Upper lobe of right lung (tissue), 1 donor: ENCODE results near the gene SEPTIN3. TPM values are rescaled to one million over a fixed set of nuclear protein-coding genes. Genes with fewer than 3 reads are reported as not detected.

Source experiments
- ATAC-seq: fragments of 200-7000 bp; cut with Tn5 transposase; one replicate; pipeline ENCODE4 v1.9.1; 2020; ENCODE audit warnings: mild to moderate bottlenecking, moderate library complexity
- DNase-seq: peaks from one replicate; pipeline ENCODE4 v3.0.0-alpha.2; 2020
- H3K27ac ChIP-seq: fragments of 200-600 bp; one replicate; pipeline ENCODE4 v1.8.0; 2022
- H3K27me3 ChIP-seq: fragments of 200-600 bp; one replicate; pipeline ENCODE4 v1.8.0; 2022; ENCODE audit warnings: mild to moderate bottlenecking
- H3K36me3 ChIP-seq: fragments of 200-600 bp; one replicate; pipeline ENCODE4 v1.8.0; 2022
- H3K4me1 ChIP-seq: fragments of 200-600 bp; one replicate; pipeline ENCODE4 v1.8.0; 2022
- H3K4me3 ChIP-seq: fragments of 200-600 bp; one replicate; pipeline ENCODE4 v1.8.0; 2022; ENCODE audit warnings: mild to moderate bottlenecking
- H3K9me3 ChIP-seq: fragments of 200-600 bp; one replicate; pipeline ENCODE4 v1.8.0; 2022
- CTCF ChIP-seq: fragments of 200-600 bp; IDR thresholded peaks from one replicate; pipeline ENCODE4 v1.8.0; 2022; ENCODE audit warnings: antibody characterized with exemption
- intact Hi-C: fragments of 100-400 bp; cut with DNase I; formaldehyde crosslinking; loops from one replicate; pipeline ENCODE4 v1.11.0; 2022
- long read RNA-seq: library from polyadenylated mRNA; unstranded; transcript quantifications from one replicate; pipeline ENCODE4 v2.0.0, GENCODE V29; 2021
- total RNA-seq: library from RNA; stranded (reverse); fragmentation: NEBNext Ultra II Directional; extraction: Animal tissue kit (Norgen Biotek cat#: 25700); gene quantifications from one replicate; pipeline ENCODE4 v1.2.1, GENCODE V29; 2021
- donor health status: DM: no; HTN: yes; CAD: no; lungs with severe emphysema.

The SEPTIN3 gene
- 3.2 TPM for total RNA-seq
- long read RNA-seq, full-length matches to known transcripts = 4 of 4 reads
- long read RNA-seq, partial matches to known transcripts = 0 of 4 reads
- long read RNA-seq, other reads (novel, unspliced or antisense) = 0 of 4 reads

- ATAC-seq = peak; percentile 5
- no peaks in the 10 kb centered on the region for H3K36me3 ChIP-seq
- H3K4me1 ChIP-seq = no peaks in the 10 kb centered on the region
- DNase-seq = no peak
- intact Hi-C loops = loop anchor here (10.0 kb wide), 1 partner anchor 466 kb away; the partner anchor contains the start of gene NFAM1
- no peak within 1 kb of the TSS for H3K27ac ChIP-seq
- H3K4me3 ChIP-seq = no peak within 1 kb of the TSS
- no peaks in the 10 kb centered on the region for H3K9me3 ChIP-seq
- no peak for TF ChIP-seq CTCF
- peaks cover under 1% of the 10 kb centered on the region for H3K27me3 ChIP-seq
These were observed at the start of gene SEPTIN3 for GRCh38 chr22:41969110-41969646. Gene SEPTIN3, plus strand, starts transcription at chr22:41969443. Its CDS starts 2,050 bp downstream, at chr22:41971493.

- ATAC-seq (no peak), DNase-seq (no peak)
- no peak for TF ChIP-seq CTCF
- H3K9me3 ChIP-seq = no peaks in the 10 kb centered on the region
- H3K4me1 ChIP-seq = peaks cover 22% of the 10 kb centered on the region
- no peaks in the 10 kb centered on the region for H3K36me3 ChIP-seq
- H3K27ac ChIP-seq = no peak overlapping the region
- H3K27me3 ChIP-seq = peaks cover 32% of the 10 kb centered on the region
- intact Hi-C loops = no loop called here
- H3K4me3 ChIP-seq = peak overlapping the region; percentile 52
These were observed 48.8 kb upstream of the SEPTIN3 start for GRCh38 chr22:41920271-41920976.

GRCh38 chr22:41922328-41922727, 46.9 kb upstream of the SEPTIN3 start:
- no peak overlapping the region for H3K27ac ChIP-seq
- H3K9me3 ChIP-seq = no peaks in the 10 kb centered on the region
- DNase-seq (no peak), ATAC-seq (no peak)
- TF ChIP-seq CTCF = no peak
- peaks cover 32% of the 10 kb centered on the region for H3K27me3 ChIP-seq
- peaks cover 26% of the 10 kb centered on the region for H3K4me1 ChIP-seq
- H3K36me3 ChIP-seq = no peaks in the 10 kb centered on the region
- intact Hi-C loops = no loop called here
- H3K4me3 ChIP-seq = no peak overlapping the region

GRCh38 chr22:41922940-41923594, 46.2 kb upstream of the SEPTIN3 start:
- Histone ChIP-seq H3K27ac (no peak overlapping the region), H3K27me3 (peaks cover 26% of the 10 kb centered on the region), H3K36me3 (no peaks in the 10 kb centered on the region), H3K9me3 (no peaks in the 10 kb centered on the region), H3K4me3 (no peak overlapping the region), H3K4me1 (peaks cover 23% of the 10 kb centered on the region)
- intact Hi-C loops = no loop called here
- TF ChIP-seq CTCF = no peak
- ATAC-seq = no peak
- no peak for DNase-seq

GRCh38 chr22:41923595-41924276, 45.5 kb upstream of the SEPTIN3 start:
- intact Hi-C loops = no loop called here
- no peak for ATAC-seq
- no peaks in the 10 kb centered on the region for H3K36me3 ChIP-seq
- H3K4me3 ChIP-seq = no peak overlapping the region
- H3K4me1 ChIP-seq = peaks cover 18% of the 10 kb centered on the region
- no peak overlapping the region for H3K27ac ChIP-seq
- TF ChIP-seq CTCF = no peak
- H3K9me3 ChIP-seq = no peaks in the 10 kb centered on the region
- H3K27me3 ChIP-seq = peaks cover 25% of the 10 kb centered on the region
- no peak for DNase-seq
